H1 (cell line): ENCODE measurements around the gene SAE1. TPM values are rescaled to one million over a fixed set of nuclear protein-coding genes. Genes with fewer than 3 reads are reported as not detected.

Experiments
- CTCF ChIA-PET: fragments of 300-600 bp; sonication (Branson Sonifier 250); formaldehyde crosslinking; loops from one replicate; lab custom pipeline; 2021; ENCODE audit not compliant: partially characterized antibody; lab: Charles Lee
- POLR2A ChIA-PET: fragments of 300-600 bp; sonication (Branson Sonifier 250); formaldehyde crosslinking; loops from one replicate; lab custom pipeline; 2021; ENCODE audit warnings: inconsistent platforms; ENCODE audit not compliant: partially characterized antibody; lab: Charles Lee
- DNase-seq, 2 experiments: peaks; one replicate each; pipeline versions ENCODE4 v3.0.0 to v3.0.0-alpha.2; 2010 to 2022; ENCODE audit warnings: low spot score in 2 of 2, low read depth in 1 of 2, mixed read lengths in 1 of 2
- FAIRE-seq: peaks from 2 replicates; lab custom pipeline; 2011; peaks lifted over from hg19 to GRCh38; lab: Jason Lieb, UNC
- H2AFZ ChIP-seq: 2 replicates; pipeline ENCODE4 v1.8.1; 2012; ENCODE audit warnings: low read length, inconsistent platforms
- H2AK5ac ChIP-seq: 2 replicates; pipeline ENCODE4 v1.6.1; 2013; ENCODE audit warnings: low read depth, low read length
- H2BK120ac ChIP-seq: replicated peaks from 2 replicates; pipeline ENCODE3; 2013; ENCODE audit warnings: low read depth, low read length, inconsistent platforms
- H2BK12ac ChIP-seq: 2 replicates; pipeline ENCODE4 v1.6.1; 2013; ENCODE audit warnings: low read depth, low read length
- H2BK15ac ChIP-seq: 2 replicates; pipeline ENCODE4 v1.6.1; 2013; ENCODE audit warnings: low read length
- H2BK20ac ChIP-seq: 2 replicates; pipeline ENCODE4 v1.6.1; 2013; ENCODE audit warnings: low read length
- H2BK5ac ChIP-seq: 2 replicates; pipeline ENCODE4 v1.6.1; 2013; ENCODE audit warnings: low read depth, low read length
- H3K14ac ChIP-seq: 2 replicates; pipeline ENCODE4 v1.6.1; 2013; ENCODE audit warnings: inconsistent platforms; ENCODE audit not compliant: insufficient read length
- H3K18ac ChIP-seq: 2 replicates; pipeline ENCODE4 v1.6.1; 2013; ENCODE audit warnings: low read length; ENCODE audit errors: extremely low read depth
- H3K23ac ChIP-seq: 2 replicates; pipeline ENCODE4 v1.6.1; 2013; ENCODE audit warnings: inconsistent platforms; ENCODE audit not compliant: insufficient read length
- H3K23me2 ChIP-seq: 2 replicates; pipeline ENCODE4 v1.6.1; 2013; ENCODE audit warnings: low read depth, low read length
- H3K27ac ChIP-seq: 2 replicates; pipeline ENCODE4 v1.6.1; 2011; ENCODE audit warnings: low read depth, low read length, inconsistent platforms
- H3K27me3 ChIP-seq, 4 experiments: replicated peaks in 1 of 4; 1 replicate in 1 of 4; 2 replicates in 3 of 4; pipeline versions ENCODE4 v1.6.1 to v1.8.1; 2011 to 2013; ENCODE audit warnings: low read length in 3 of 4, mild to moderate bottlenecking in 3 of 4, inconsistent platforms in 2 of 4, mixed read lengths in 2 of 4, moderate library complexity in 1 of 4; ENCODE audit not compliant: control insufficient read depth in 3 of 4, insufficient read depth in 3 of 4; ENCODE audit errors: extremely low read depth in 1 of 4
- H3K36me3 ChIP-seq, 4 experiments: 2 replicates each; pipeline versions ENCODE4 v1.6.1 to v1.8.1; 2011 to 2013; ENCODE audit warnings: mild to moderate bottlenecking in 4 of 4, low read length in 3 of 4, moderate library complexity in 2 of 4, control low read depth in 1 of 4, inconsistent platforms in 1 of 4; ENCODE audit not compliant: insufficient read depth in 4 of 4, control insufficient read depth in 2 of 4
- H3K4ac ChIP-seq: replicated peaks from 2 replicates; pipeline ENCODE3; 2013; ENCODE audit warnings: low read length, low read depth, mixed read lengths, inconsistent platforms; ENCODE audit not compliant: insufficient read length
- H3K4me1 ChIP-seq, 4 experiments: replicated peaks in 1 of 4; 1 replicate in 1 of 4; 2 replicates in 3 of 4; pipeline versions ENCODE4 v1.6.1 to v1.8.1; 2011 to 2013; ENCODE audit warnings: low read length in 3 of 4, inconsistent platforms in 2 of 4, mixed read lengths in 1 of 4; ENCODE audit not compliant: insufficient read depth in 4 of 4, control insufficient read depth in 3 of 4
- H3K4me2 ChIP-seq, 2 experiments: 2 replicates each; pipeline versions ENCODE4 v1.6.1 to v1.8.1; 2011 to 2013; ENCODE audit warnings: low read depth in 2 of 2, low read length in 2 of 2, control low read depth in 1 of 2, inconsistent platforms in 1 of 2, mild to moderate bottlenecking in 1 of 2; ENCODE audit not compliant: insufficient read depth in 1 of 2
- H3K4me3 ChIP-seq, 4 experiments: fragments of 200-600, 300-600 bp in 1 of 4; sonication (generic), shearing (Covaris generic), sonication (Bioruptor Twin) in 1 of 4; 2 replicates each; pipeline versions ENCODE4 v1.5.1 to v1.8.1; 2011 to 2016; ENCODE audit warnings: low read length in 4 of 4, low read depth in 3 of 4, control low read depth in 2 of 4, inconsistent platforms in 2 of 4, mild to moderate bottlenecking in 2 of 4, mixed read lengths in 1 of 4, moderate library complexity in 1 of 4; ENCODE audit not compliant: insufficient read depth in 2 of 4; ENCODE audit errors: extremely low read depth in 1 of 4
- H3K56ac ChIP-seq: replicated peaks from 2 replicates; pipeline ENCODE3; 2013; ENCODE audit warnings: low read depth, mild to moderate bottlenecking, mixed read lengths, low read length, inconsistent platforms; ENCODE audit not compliant: insufficient read length
- H3K79me1 ChIP-seq: 2 replicates; pipeline ENCODE4 v1.6.1; 2013; ENCODE audit warnings: low read depth, low read length, control low read depth
- H3K79me2 ChIP-seq, 2 experiments: 2 replicates each; pipeline versions ENCODE4 v1.6.1 to v1.8.1; 2012 to 2013; ENCODE audit warnings: low read length in 2 of 2, mild to moderate bottlenecking in 2 of 2, inconsistent platforms in 1 of 2; ENCODE audit not compliant: insufficient read depth in 2 of 2, control insufficient read depth in 1 of 2
- H3K9ac ChIP-seq, 4 experiments: replicated peaks in 1 of 4; 1 replicate in 1 of 4; 2 replicates in 3 of 4; pipeline versions ENCODE4 v1.6.1 to v1.8.1; 2011 to 2013; ENCODE audit warnings: low read depth in 3 of 4, low read length in 3 of 4, control low read depth in 2 of 4, mild to moderate bottlenecking in 2 of 4, moderate library complexity in 2 of 4, inconsistent platforms in 1 of 4; ENCODE audit errors: extremely low read depth in 1 of 4
- H3K9me3 ChIP-seq, 2 experiments: 2 replicates each; pipeline versions ENCODE4 v1.6.1 to v1.8.1; 2012 to 2013; ENCODE audit warnings: mild to moderate bottlenecking in 2 of 2, moderate library complexity in 2 of 2, control low read depth in 1 of 2, inconsistent platforms in 1 of 2, low read depth in 1 of 2, low read length in 1 of 2, mixed read lengths in 1 of 2; ENCODE audit not compliant: insufficient read depth in 2 of 2
- H4K20me1 ChIP-seq, 2 experiments: replicated peaks in 1 of 2; 2 replicates each; pipeline versions ENCODE3 to v1.8.1; 2011 to 2013; ENCODE audit warnings: inconsistent platforms in 2 of 2, low read length in 2 of 2, mild to moderate bottlenecking in 1 of 2; ENCODE audit not compliant: insufficient read depth in 2 of 2, control insufficient read depth in 1 of 2
- H4K5ac ChIP-seq: 2 replicates; pipeline ENCODE4 v1.6.1; 2013; ENCODE audit warnings: low read length, low read depth, mixed read lengths, inconsistent platforms; ENCODE audit not compliant: insufficient read length
- H4K8ac ChIP-seq: 2 replicates; pipeline ENCODE4 v1.8.0; 2013; ENCODE audit warnings: mild to moderate bottlenecking, moderate library complexity, low read length, inconsistent platforms; ENCODE audit not compliant: insufficient read depth; ENCODE audit errors: extremely low read depth
- H4K91ac ChIP-seq: replicated peaks from 2 replicates; pipeline ENCODE3; 2013; ENCODE audit warnings: low read length, mixed read lengths, inconsistent platforms; ENCODE audit not compliant: insufficient read length
- SIN3A ChIP-seq, 2 experiments: IDR thresholded peaks in 1 of 2; conservative IDR thresholded peaks in 1 of 2; 2 replicates each; pipeline ENCODE4 v1.6.1; 2011 to 2012; ENCODE audit warnings: low read length in 2 of 2, improper control_type of control experiment in 1 of 2, low read depth in 1 of 2, mild to moderate bottlenecking in 1 of 2
- TEAD4 ChIP-seq: IDR thresholded peaks from 2 replicates; pipeline ENCODE4 v1.6.1; 2012; ENCODE audit warnings: low read depth, low read length, inconsistent platforms, mixed read lengths
- WGBS, 2 experiments: shearing (Covaris generic) in 1 of 2; methylation state at CpG; one replicate each; pipeline versions ENCODE4 v1.1.6 to v1.1.7; 2013 to 2015; ENCODE audit warnings: low lambda C conversion rate in 2 of 2, mixed read lengths in 2 of 2, inconsistent platforms in 1 of 2, low coverage in 1 of 2, missing lambda C conversion rate in 1 of 2; ENCODE audit not compliant: insufficient replicate concordance in 2 of 2, insufficient coverage in 1 of 2, insufficient read length in 1 of 2; ENCODE audit errors: extremely low coverage in 1 of 2, missing lambda C conversion rate in 1 of 2; 5-methylcytosine and 5-hydroxymethylcytosine counted together
- polyA plus RNA-seq, 7 experiments: library from polyadenylated mRNA; depleted of rRNA in 3 of 7; stranded (reverse) in 5 of 7; unstranded in 2 of 7; fragments of >200 nt in 5 of 7; fragments of 200-250 nt in 2 of 7; gene quantifications; 1 replicate in 5 of 7; 2 replicates in 1 of 7; 4 replicates in 1 of 7; pipeline versions ENCODE4 v1.2.1 to v1.2.3, GENCODE V29; 2011 to 2013; ENCODE audit warnings: missing spikeins in 2 of 7, mixed read lengths in 2 of 7
- total RNA-seq: library from RNA; stranded (reverse); fragmentation: NEBNext Ultra II Directional; extraction: Animal tissue kit (Norgen Biotek cat#: 25700); gene quantifications from 2 replicates; pipeline ENCODE4 v1.2.1, GENCODE V29; 2021

Gene SAE1
- total and polyA plus RNA-seq, 2 of the 8 experiments (the other 6 are each of a cell fraction or from before 2014, with no cell fraction given), result 213 to 268 TPM

- no peaks in the 10 kb centered on the region; a peak in 1 of 8 replicates for H3K36me3 ChIP-seq
Measured at GRCh38 chr19:47253467-47253881, 122.8 kb downstream of the SAE1 start.

More at GRCh38 chr19:47253467-47253881, 122.8 kb downstream of the SAE1 start:
- Histone ChIP-seq H3K4ac (no peak overlapping the region), H3K18ac (no peak overlapping the region), H4K20me1 (peaks cover 0 to 3% of the 10 kb centered on the region in 2 experiments), H2BK20ac (no peak overlapping the region), H2AFZ (no peak overlapping the region), H4K91ac (no peak overlapping the region), H3K79me2 (peaks cover 0 to 10% of the 10 kb centered on the region in 2 experiments; a peak in 2 of 4 replicates), H3K56ac (no peak overlapping the region), H2BK12ac (no peak overlapping the region), H3K4me2 (no peak overlapping the region), H3K79me1 (0 out of 2 replicates have a peak, but pooled peaks cover 1% of the 10 kb centered on the region), H3K27me3 (no peaks in the 10 kb centered on the region), H2BK5ac (no peak overlapping the region), H3K9me3 (no peaks in the 10 kb centered on the region), H2BK120ac (no peak overlapping the region), H2AK5ac (no peak overlapping the region), H3K4me3 (no peak overlapping the region), H2BK15ac (no peak overlapping the region), H3K4me1 (peaks cover 0 to 11% (median 7%) of the 10 kb centered on the region in 4 experiments; a peak in 6 of 7 replicates), H3K27ac (no peak overlapping the region), H4K5ac (no peak overlapping the region), H3K14ac (no peak overlapping the region), H4K8ac (no peak overlapping the region), H3K23ac (no peak overlapping the region), H3K9ac (no peak overlapping the region), H3K23me2 (peaks cover 9% of the 10 kb centered on the region)
- TF ChIP-seq TEAD4 (no peak), SIN3A (conservative IDR thresholded peaks at IDR 0.05 in 1 of 2, IDR thresholded peaks at IDR 0.05 in 1 of 2; ENCODE audit: low read depth in 1 of 2, low read length in 2 of 2) (no peak)
- FAIRE-seq (no peak), DNase-seq (no peak)
- CTCF ChIA-PET, result interaction anchor here (0.8 to 12.1 kb wide), 4 partner anchors 8 to 42 kb away, joined by 3 to 303 read pairs (median 40); no protein-coding TSS in a partner anchor
- 83% methylated on average over 3 of the region's 3 CpGs; no CpG with 5 or more reads in 1 of the 2 experiments for WGBS, 2 experiments
- POLR2A ChIA-PET, result interaction anchor here (1.5 to 1.6 kb wide), 3 partner anchors 9 to 42 kb away, joined by 5 to 9 read pairs (median 5); no protein-coding TSS in a partner anchor
